MM.1S (cell line): Measurements from ENCODE around the gene HDGFL3.
"Not testable (repeated sequence)": the region's sequence is repeated elsewhere in the genome, so short reads cannot be mapped to it uniquely, and the experiment has no call there.

ENCODE experiments used
- DNase-seq: peaks from one replicate; pipeline ENCODE4 v3.0.0-alpha.2; 2015
- H2AFZ ChIP-seq: fragments of 300-600 bp; sonication (generic); 2 replicates; pipeline ENCODE4 v1.6.0; 2016; ENCODE audit warnings: antibody characterized with exemption, low read length
- H3F3A ChIP-seq: fragments of 300-600 bp; sonication (generic); 2 replicates; pipeline ENCODE4 v1.6.1; 2016; ENCODE audit warnings: mild to moderate bottlenecking, antibody characterized with exemption, low read length, moderate library complexity, mixed read lengths; ENCODE audit not compliant: insufficient read depth
- H3K27ac ChIP-seq: fragments of 300-600 bp; sonication (generic); 2 replicates; pipeline ENCODE4 v1.5.1; 2016; ENCODE audit warnings: mild to moderate bottlenecking, low read length
- H3K27me3 ChIP-seq: fragments of 300-600 bp; sonication (generic); replicated peaks from 2 replicates; pipeline ENCODE4 v1.6.0; 2016; ENCODE audit warnings: low read length; ENCODE audit not compliant: insufficient read depth
- H3K36me3 ChIP-seq: fragments of 300-600 bp; sonication (generic); replicated peaks from 2 replicates; pipeline ENCODE4 v1.6.1; 2016; ENCODE audit warnings: mild to moderate bottlenecking, low read length, mixed read lengths; ENCODE audit not compliant: insufficient read depth
- H3K4me1 ChIP-seq: fragments of 300-600 bp; sonication (generic); 2 replicates; pipeline ENCODE4 v1.6.1; 2016; ENCODE audit warnings: low read length, mixed read lengths
- H3K4me2 ChIP-seq: fragments of 300-600 bp; sonication (generic); 2 replicates; pipeline ENCODE4 v1.6.0; 2016; ENCODE audit warnings: low read depth, low read length
- H3K4me3 ChIP-seq: fragments of 300-600 bp; sonication (generic); 2 replicates; pipeline ENCODE4 v1.5.1; 2016; ENCODE audit warnings: low read length, mixed read lengths
- H3K79me2 ChIP-seq: fragments of 300-600 bp; sonication (generic); 2 replicates; pipeline ENCODE4 v1.6.1; 2016; ENCODE audit warnings: mixed run types, low read length, mixed read lengths
- H3K9ac ChIP-seq: fragments of 300-600 bp; sonication (generic); 2 replicates; pipeline ENCODE4 v1.6.1; 2016; ENCODE audit warnings: low read length, mixed read lengths
- H3K9me2 ChIP-seq: fragments of 300-600 bp; sonication (generic); replicated peaks from 2 replicates; pipeline ENCODE4 v1.6.1; 2016; ENCODE audit warnings: mild to moderate bottlenecking, low read length, mixed read lengths; ENCODE audit not compliant: insufficient read depth
- H3K9me3 ChIP-seq: fragments of 300-600 bp; sonication (generic); replicated peaks from 2 replicates; pipeline ENCODE4 v1.6.1; 2016; ENCODE audit warnings: mild to moderate bottlenecking, low read length, mixed read lengths; ENCODE audit not compliant: insufficient read depth
- H4K20me1 ChIP-seq: fragments of 300-600 bp; sonication (generic); 2 replicates; pipeline ENCODE4 v1.6.1; 2016; ENCODE audit warnings: mild to moderate bottlenecking, low read length, moderate library complexity, mixed read lengths; ENCODE audit not compliant: insufficient read depth
- EZH2 ChIP-seq: fragments of 300-600 bp; sonication (generic); optimal IDR thresholded peaks from 2 replicates; pipeline ENCODE3; 2017; ENCODE audit warnings: low read depth, mild to moderate bottlenecking, antibody characterized with exemption, low read length, mixed read lengths
- EZH2phosphoT487 ChIP-seq: fragments of 300-600 bp; sonication (generic); IDR thresholded peaks from 2 replicates; pipeline ENCODE4 v1.6.1; 2018; ENCODE audit warnings: antibody characterized with exemption, low read length
- TF ChIP-seq, protein P1 (sequence below): fragments of 300-600 bp; sonication (generic); IDR thresholded peaks from 2 replicates; pipeline ENCODE4 v1.5.1; 2016; ENCODE audit warnings: antibody characterized with exemption, low read length, mixed read lengths

Gene HDGFL3

DNA sequence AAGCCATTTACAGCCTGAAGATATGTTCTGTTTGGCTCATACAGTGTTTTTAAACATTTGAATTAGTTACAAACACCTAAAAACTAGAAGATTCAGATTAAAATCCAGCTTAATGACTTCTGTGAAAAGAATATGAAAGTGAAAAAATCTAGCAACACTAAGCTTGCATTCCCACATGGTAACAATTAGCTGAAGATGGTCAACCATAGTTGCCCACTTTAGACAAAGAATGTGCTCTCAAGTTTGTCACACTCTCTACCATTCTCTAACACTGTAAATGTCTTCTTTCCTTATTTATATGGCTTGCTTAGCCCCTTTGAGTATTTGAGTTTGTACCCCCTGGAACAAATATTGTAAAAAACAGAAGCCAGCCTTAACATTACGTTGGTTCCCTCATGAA, 32.7 kb downstream of the HDGFL3 start:
- DNase-seq: no peak
- Histone ChIP-seq H3K9me2 (no peaks in the 10 kb centered on the region), H4K20me1 (no peaks in the 10 kb centered on the region), H3K27me3 (no peaks in the 10 kb centered on the region), H3K9me3 (no peaks in the 10 kb centered on the region), H3K4me2 (no peak overlapping the region), H3K4me1 (0 out of 2 replicates have a peak, but pooled peaks cover 5% of the 10 kb centered on the region), H3K4me3 (no peak overlapping the region), H3K27ac (no peak overlapping the region), H3K79me2 (no peaks in the 10 kb centered on the region), H3K36me3 (no peaks in the 10 kb centered on the region), H3F3A (no peaks in the 10 kb centered on the region), H3K9ac (no peak overlapping the region), H2AFZ (no peak overlapping the region)
- TF ChIP-seq EZH2phosphoT487: no peak
- TF ChIP-seq, protein P1, sequence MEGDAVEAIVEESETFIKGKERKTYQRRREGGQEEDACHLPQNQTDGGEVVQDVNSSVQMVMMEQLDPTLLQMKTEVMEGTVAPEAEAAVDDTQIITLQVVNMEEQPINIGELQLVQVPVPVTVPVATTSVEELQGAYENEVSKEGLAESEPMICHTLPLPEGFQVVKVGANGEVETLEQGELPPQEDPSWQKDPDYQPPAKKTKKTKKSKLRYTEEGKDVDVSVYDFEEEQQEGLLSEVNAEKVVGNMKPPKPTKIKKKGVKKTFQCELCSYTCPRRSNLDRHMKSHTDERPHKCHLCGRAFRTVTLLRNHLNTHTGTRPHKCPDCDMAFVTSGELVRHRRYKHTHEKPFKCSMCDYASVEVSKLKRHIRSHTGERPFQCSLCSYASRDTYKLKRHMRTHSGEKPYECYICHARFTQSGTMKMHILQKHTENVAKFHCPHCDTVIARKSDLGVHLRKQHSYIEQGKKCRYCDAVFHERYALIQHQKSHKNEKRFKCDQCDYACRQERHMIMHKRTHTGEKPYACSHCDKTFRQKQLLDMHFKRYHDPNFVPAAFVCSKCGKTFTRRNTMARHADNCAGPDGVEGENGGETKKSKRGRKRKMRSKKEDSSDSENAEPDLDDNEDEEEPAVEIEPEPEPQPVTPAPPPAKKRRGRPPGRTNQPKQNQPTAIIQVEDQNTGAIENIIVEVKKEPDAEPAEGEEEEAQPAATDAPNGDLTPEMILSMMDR: no peak
- no peak for TF ChIP-seq EZH2

DNA sequence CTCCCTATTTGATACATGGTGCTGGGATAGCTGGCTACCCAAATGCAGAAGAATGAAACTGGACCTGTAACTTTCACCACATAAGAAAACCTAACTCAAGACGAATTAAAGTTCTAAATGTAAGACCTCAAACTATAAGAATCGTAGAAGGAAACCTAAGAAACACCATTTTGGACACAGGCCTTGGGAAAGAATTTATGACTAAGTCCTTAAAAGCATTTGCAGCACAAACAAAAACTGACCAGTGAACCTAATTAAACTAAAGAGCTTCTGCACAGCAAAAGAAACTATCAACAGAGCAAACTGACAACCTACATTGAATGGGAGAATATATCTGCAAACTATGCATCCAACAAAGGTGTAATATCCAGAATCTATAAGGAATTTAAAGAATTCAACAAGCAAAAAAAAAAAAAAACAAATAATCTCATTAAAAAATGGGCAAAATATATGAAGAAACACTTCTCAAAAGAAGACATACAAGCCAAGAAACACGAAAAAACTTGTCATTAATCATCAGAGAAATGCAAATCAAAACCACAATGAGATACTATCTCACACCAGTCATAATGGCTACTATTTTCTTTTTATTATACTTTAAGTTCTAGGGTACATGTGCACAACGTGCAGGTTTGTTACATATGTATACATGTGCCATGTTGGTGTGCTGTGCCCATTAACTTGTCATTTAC, 37.0 kb downstream of the HDGFL3 start:
- DNase-seq: no peak
- H4K20me1 ChIP-seq: no peaks in the 10 kb centered on the region
- TF ChIP-seq, protein P1: no peak
- TF ChIP-seq EZH2 (no peak), EZH2phosphoT487 (no peak)
- no peaks in the 10 kb centered on the region for H3K9me3 ChIP-seq
- H3K27me3 ChIP-seq: no peaks in the 10 kb centered on the region
- no peak overlapping the region for H3K4me3 ChIP-seq
- no peak overlapping the region for H3K27ac ChIP-seq
- no peak overlapping the region for H2AFZ ChIP-seq
- H3K4me1 ChIP-seq: 0 out of 2 replicates have a peak, but pooled peaks cover 5% of the 10 kb centered on the region
- no peak overlapping the region for H3K9ac ChIP-seq
- no peaks in the 10 kb centered on the region for H3K9me2 ChIP-seq
- no peaks in the 10 kb centered on the region for H3K79me2 ChIP-seq
- H3F3A ChIP-seq: no peaks in the 10 kb centered on the region
- no peaks in the 10 kb centered on the region for H3K36me3 ChIP-seq
- H3K4me2 ChIP-seq: no peak overlapping the region

DNA sequence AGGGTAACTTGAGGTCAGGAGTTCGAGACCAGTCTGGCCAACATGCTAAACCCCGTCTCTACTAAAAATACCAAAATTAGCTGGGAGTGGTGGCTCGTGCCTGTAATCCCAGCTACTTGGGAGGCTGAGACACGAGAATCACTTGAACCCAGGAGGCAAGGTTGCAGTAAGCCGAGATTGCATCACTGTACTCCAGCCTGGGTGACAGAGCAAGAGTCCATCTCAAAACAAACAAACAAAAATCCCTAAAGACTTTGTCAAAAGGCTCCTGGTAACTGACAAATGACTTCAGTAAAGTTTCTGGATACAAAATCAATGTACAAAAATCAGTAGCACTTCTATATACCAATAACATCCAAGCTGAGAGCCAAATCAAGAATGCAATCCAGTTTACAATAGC, 38.0 kb downstream of the HDGFL3 start:
- not testable (repeated sequence) for H3K36me3 ChIP-seq, H3K79me2 ChIP-seq, H3K9me3 ChIP-seq, H3K27me3 ChIP-seq, DNase-seq, H3F3A ChIP-seq, H3K4me2 ChIP-seq, H3K4me3 ChIP-seq, H2AFZ ChIP-seq, H3K9me2 ChIP-seq, H3K4me1 ChIP-seq, H4K20me1 ChIP-seq, H3K9ac ChIP-seq, H3K27ac ChIP-seq

DNA sequence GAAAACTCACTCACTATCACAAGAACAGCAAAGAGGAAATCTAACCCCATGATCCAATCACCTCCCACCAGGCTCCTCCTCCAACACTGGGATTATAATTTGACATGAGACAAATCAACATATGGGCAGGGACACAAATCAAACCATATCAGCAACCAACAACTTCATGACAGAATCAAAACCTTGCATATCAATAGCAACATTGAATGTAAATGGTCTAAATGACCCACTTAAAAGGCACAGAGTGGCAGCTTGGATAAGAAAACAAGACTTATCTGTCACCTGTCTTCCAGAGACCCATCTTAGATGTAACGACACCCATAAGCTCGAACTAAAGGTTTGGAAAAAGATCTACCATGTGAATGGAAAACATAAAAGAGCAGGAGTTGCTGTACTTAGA, 40.8 kb downstream of the HDGFL3 start:
- TF ChIP-seq EZH2phosphoT487 (no peak), EZH2 (no peak)
- TF ChIP-seq, protein P1: no peak
- Histone ChIP-seq H3K4me1 (no peaks in the 10 kb centered on the region), H3K27me3 (no peaks in the 10 kb centered on the region), H3K4me3 (no peak overlapping the region), H3K36me3 (no peaks in the 10 kb centered on the region), H3K79me2 (no peaks in the 10 kb centered on the region), H3K4me2 (no peak overlapping the region), H2AFZ (no peak overlapping the region), H4K20me1 (no peaks in the 10 kb centered on the region), H3F3A (no peaks in the 10 kb centered on the region), H3K9me2 (no peaks in the 10 kb centered on the region), H3K27ac (no peak overlapping the region), H3K9ac (no peak overlapping the region), H3K9me3 (no peaks in the 10 kb centered on the region)
- no peak for DNase-seq
